ENCODE measurements around the gene ARMC5.
"Not testable (repeated sequence)": the region's sequence is repeated elsewhere in the genome, so short reads cannot be mapped to it uniquely, and the experiment has no call there.

DNA sequence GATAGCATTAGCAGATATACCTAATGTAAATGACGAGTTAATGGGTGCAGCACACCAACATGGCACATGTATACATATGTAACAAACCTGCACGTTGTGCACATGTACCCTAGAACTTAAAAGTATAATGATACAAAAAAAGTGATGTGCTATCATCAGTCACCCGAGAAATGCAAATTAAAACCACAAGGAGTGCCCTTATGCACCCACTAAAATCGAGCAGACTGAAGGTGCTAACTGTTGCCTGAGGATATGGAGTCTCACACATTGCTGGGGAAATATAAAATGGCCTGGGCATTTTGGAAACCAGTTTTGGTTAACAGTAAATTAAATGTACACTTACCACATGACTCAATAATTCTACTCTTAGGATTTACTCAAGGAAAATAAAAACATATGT, 20.3 kb upstream of the ARMC5 start:
- TF ChIP-seq, protein P1, sequence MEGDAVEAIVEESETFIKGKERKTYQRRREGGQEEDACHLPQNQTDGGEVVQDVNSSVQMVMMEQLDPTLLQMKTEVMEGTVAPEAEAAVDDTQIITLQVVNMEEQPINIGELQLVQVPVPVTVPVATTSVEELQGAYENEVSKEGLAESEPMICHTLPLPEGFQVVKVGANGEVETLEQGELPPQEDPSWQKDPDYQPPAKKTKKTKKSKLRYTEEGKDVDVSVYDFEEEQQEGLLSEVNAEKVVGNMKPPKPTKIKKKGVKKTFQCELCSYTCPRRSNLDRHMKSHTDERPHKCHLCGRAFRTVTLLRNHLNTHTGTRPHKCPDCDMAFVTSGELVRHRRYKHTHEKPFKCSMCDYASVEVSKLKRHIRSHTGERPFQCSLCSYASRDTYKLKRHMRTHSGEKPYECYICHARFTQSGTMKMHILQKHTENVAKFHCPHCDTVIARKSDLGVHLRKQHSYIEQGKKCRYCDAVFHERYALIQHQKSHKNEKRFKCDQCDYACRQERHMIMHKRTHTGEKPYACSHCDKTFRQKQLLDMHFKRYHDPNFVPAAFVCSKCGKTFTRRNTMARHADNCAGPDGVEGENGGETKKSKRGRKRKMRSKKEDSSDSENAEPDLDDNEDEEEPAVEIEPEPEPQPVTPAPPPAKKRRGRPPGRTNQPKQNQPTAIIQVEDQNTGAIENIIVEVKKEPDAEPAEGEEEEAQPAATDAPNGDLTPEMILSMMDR (IDR thresholded peaks at IDR 0.05) = not testable (repeated sequence)
- TF ChIP-seq POLR2A (IDR thresholded peaks at IDR 0.05) = not testable (repeated sequence)
